ENCODE data around the gene NEK10. TPM values are rescaled to one million over a fixed set of nuclear protein-coding genes. Genes with fewer than 3 reads are reported as not detected.

Gene NEK10
- total and polyA plus RNA-seq, 2 of the 13 experiments (the other 11 are each of a cell fraction or from before 2014, with no cell fraction given) = 2.8 to 14.2 TPM

DNA sequence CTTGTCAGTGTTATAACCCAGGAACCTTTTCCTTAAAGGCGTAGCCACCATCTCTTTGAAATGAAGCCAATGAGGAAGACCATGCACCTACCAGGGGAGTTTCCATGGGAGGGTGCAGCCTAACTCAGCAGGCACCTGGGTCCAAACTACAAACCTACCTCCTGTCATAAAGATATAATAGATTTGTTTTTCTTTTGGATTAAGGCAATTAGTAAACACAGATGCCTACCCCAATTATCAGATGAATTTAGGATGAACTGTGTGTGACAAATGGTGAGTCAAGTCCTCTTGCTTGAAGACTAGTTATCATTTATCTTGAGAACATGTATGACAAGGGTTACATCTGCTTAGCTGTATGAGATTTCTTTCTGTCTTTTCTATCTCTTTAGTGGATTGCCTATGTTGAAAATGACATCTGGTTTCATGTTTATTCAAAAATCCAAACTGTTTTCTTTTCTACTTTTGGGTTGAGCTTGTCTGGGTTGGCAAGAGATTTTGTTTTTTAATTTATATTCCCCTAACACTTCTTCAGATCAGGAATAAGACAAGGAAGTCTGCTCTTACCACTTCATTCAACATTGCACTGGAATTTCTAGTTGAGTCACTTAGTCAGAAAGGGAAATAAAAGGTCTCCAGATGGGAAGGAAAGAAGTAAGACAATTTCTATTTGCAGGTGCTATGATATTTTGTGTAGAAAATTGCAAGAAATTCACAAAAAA is 149.9 kb downstream of the NEK10 start:
- ChIA-PET POLR2A (no interaction called here), CTCF (ENCODE audit: low intra/inter-chr PET ratio, low total read pairs) (no interaction called here)
- Histone ChIP-seq H4K20me1 (ENCODE audit: insufficient read depth, low read length) (no peaks in the 10 kb centered on the region), H3K4me1 (ENCODE audit: insufficient read depth, low read length) (no peaks in the 10 kb centered on the region), H3K79me2 (ENCODE audit: insufficient read depth, low read length) (no peaks in the 10 kb centered on the region), H3K4me3 (replicated peaks in 1 of 3; ENCODE audit: insufficient read depth in 1 of 3, low read depth in 2 of 3, low read length in 3 of 3) (no peak overlapping the region), H3K9ac (ENCODE audit: insufficient read depth, low read depth, low read length) (no peak overlapping the region), H3K4me2 (ENCODE audit: low read depth, low read length) (no peak overlapping the region), H3K27ac (ENCODE audit: extremely low read length, insufficient read depth, low read length) (no peak overlapping the region), H3K9me3 (ENCODE audit: low read length) (no peaks in the 10 kb centered on the region), H2AFZ (ENCODE audit: low read length) (no peak overlapping the region), H3K36me3 (replicated peaks in 1 of 2; ENCODE audit: control insufficient read depth in 1 of 2, insufficient read depth in 2 of 2, low read length in 2 of 2) (no peaks in the 10 kb centered on the region), H3K27me3 (ENCODE audit: control insufficient read depth in 1 of 2, insufficient read depth in 2 of 2, low read length in 2 of 2) (no peaks in the 10 kb centered on the region)
- ATAC-seq (no peak), DNase-seq (ENCODE audit: low spot score) (no peak), FAIRE-seq (no peak)
- 100% methylated on average over 1 of the region's 1 CpG for WGBS (ENCODE audit: low lambda C conversion rate)
- no peak for TF ChIP-seq SOX6 (IDR thresholded peaks at IDR 0.05)
- TF ChIP-seq SOX6 (CRISPR knock-in tag; IDR thresholded peaks at IDR 0.05) = no peak
- TF ChIP-seq IRF2 (CRISPR knock-in tag; IDR thresholded peaks at IDR 0.05) = no peak
- no peak for TF ChIP-seq ASH2L (IDR thresholded peaks at IDR 0.05; ENCODE audit: insufficient read length, low read depth, low read length)
- TF ChIP-seq KLF13 (CRISPR knock-in tag; IDR thresholded peaks at IDR 0.05) = no peak
- BruUV-seq (replicated peaks) = no TSS peak
- intact Hi-C loops (cut with micrococcal nuclease; ENCODE audit: unreplicated experiment) (no loop called here), in situ Hi-C loops (cut with HindIII; ENCODE audit: extremely low pct_ligation_motif_present, low pct_unique_long_range_greater_than_20kb) (no loop called here)

DNA sequence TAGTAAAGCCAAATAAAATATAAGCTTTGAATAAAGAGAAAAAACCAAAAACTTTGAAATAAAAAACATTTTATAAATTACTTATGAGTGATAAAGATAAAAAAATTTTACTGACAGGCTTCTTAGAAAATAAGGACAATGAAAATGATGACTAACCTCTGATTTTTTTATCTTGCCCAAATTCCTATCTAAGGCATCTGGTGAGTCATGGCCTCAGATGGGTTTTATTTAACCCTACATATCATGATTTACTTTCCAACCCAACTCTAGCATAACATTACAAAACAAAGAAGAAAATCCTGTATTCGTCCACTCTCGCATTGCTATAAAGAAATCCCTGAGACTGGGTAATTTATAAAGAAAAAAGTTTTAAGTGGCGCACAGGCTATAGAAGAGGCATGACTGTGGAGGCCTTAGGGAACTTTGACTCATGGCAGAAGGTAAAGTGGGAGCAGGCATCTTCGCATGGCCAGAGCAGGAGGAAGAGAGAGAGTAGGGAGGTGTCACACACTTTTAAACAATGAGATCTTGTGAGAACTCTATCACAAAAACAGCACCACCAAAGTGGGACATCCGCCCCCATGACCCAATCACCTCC is 152.1 kb downstream of the NEK10 start:
- Histone ChIP-seq H3K27me3 (ENCODE audit: control insufficient read depth in 1 of 2, insufficient read depth in 2 of 2, low read length in 2 of 2) (no peaks in the 10 kb centered on the region), H3K36me3 (replicated peaks in 1 of 2; ENCODE audit: control insufficient read depth in 1 of 2, insufficient read depth in 2 of 2, low read length in 2 of 2) (no peaks in the 10 kb centered on the region), H3K27ac (ENCODE audit: extremely low read length, insufficient read depth, low read length) (no peak overlapping the region), H3K9ac (ENCODE audit: insufficient read depth, low read depth, low read length) (no peak overlapping the region), H3K4me1 (ENCODE audit: insufficient read depth, low read length) (no peaks in the 10 kb centered on the region), H4K20me1 (ENCODE audit: insufficient read depth, low read length) (no peaks in the 10 kb centered on the region), H3K4me3 (replicated peaks in 1 of 3; ENCODE audit: insufficient read depth in 1 of 3, low read depth in 2 of 3, low read length in 3 of 3) (no peak overlapping the region), H3K9me3 (ENCODE audit: low read length) (no peaks in the 10 kb centered on the region), H3K79me2 (ENCODE audit: insufficient read depth, low read length) (no peaks in the 10 kb centered on the region), H2AFZ (ENCODE audit: low read length) (no peak overlapping the region), H3K4me2 (ENCODE audit: low read depth, low read length) (no peak overlapping the region)
- ChIA-PET POLR2A (no interaction called here), CTCF (ENCODE audit: low intra/inter-chr PET ratio, low total read pairs) (no interaction called here)
- intact Hi-C loops (cut with micrococcal nuclease; ENCODE audit: unreplicated experiment) = no loop called here
- BruUV-seq (replicated peaks) = no TSS peak
- no peak for ATAC-seq
- no peak for FAIRE-seq
- in situ Hi-C loops (cut with HindIII; ENCODE audit: extremely low pct_ligation_motif_present, low pct_unique_long_range_greater_than_20kb) = no loop called here
- DNase-seq (ENCODE audit: low spot score) = no peak
- WGBS (ENCODE audit: low lambda C conversion rate) = 96% methylated on average over 5 of the region's 5 CpGs
- no peak for TF ChIP-seq TRIM24 (CRISPR knock-in tag; IDR thresholded peaks at IDR 0.05)
- TF ChIP-seq GABPB1 (CRISPR knock-in tag; IDR thresholded peaks at IDR 0.05) = no peak
- TF ChIP-seq, protein P1, sequence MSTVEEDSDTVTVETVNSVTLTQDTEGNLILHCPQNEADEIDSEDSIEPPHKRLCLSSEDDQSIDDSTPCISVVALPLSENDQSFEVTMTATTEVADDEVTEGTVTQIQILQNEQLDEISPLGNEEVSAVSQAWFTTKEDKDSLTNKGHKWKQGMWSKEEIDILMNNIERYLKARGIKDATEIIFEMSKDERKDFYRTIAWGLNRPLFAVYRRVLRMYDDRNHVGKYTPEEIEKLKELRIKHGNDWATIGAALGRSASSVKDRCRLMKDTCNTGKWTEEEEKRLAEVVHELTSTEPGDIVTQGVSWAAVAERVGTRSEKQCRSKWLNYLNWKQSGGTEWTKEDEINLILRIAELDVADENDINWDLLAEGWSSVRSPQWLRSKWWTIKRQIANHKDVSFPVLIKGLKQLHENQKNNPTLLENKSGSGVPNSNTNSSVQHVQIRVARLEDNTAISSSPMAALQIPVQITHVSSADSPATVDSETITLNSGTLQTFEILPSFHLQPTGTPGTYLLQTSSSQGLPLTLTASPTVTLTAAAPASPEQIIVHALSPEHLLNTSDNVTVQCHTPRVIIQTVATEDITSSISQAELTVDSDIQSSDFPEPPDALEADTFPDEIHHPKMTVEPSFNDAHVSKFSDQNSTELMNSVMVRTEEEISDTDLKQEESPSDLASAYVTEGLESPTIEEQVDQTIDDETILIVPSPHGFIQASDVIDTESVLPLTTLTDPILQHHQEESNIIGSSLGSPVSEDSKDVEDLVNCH (CRISPR knock-in tag; IDR thresholded peaks at IDR 0.05) = no peak
- no peak for TF ChIP-seq ZNF446 (CRISPR knock-in tag; IDR thresholded peaks at IDR 0.05)

Measured in HepG2 (cell line).